ENCODE measurements around the gene DNAJC18.

DNA sequence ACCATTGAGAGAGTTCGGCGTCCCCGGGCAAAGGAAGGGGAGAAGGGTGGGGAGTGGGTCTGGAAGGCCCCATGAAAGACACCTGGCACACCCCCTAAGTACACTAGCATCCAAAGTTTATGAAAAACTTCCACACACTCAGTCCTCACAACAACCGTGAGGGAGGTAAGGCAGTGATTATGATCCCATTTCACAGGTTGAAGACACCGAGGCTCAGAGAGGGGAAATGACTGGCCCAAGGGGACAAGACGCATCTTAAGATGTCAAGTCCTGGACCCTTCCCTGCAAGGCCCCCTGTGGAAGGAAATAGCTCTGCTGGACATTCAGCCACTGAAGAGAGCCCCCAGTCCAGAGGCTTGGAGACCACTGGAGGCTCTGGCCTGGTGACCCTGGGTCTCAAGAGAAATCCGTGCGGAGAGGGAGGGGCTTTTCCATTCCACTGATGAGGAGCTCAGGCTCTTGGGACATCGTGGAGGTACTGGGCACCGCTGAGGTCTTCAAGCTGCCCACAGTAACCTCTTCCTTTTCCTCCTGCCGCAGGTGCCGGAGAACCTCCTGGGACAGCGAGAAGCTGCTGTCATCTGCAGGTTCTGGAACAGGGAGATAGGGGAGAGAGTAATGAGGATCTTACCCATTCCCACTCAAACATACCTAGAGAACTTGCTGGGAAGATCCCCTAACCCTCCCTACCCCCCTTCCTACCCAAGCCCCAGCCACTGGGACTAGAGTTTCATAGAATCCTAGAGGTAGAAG, 36.7 kb upstream of the DNAJC18 start:
- TF ChIP-seq, protein P1, sequence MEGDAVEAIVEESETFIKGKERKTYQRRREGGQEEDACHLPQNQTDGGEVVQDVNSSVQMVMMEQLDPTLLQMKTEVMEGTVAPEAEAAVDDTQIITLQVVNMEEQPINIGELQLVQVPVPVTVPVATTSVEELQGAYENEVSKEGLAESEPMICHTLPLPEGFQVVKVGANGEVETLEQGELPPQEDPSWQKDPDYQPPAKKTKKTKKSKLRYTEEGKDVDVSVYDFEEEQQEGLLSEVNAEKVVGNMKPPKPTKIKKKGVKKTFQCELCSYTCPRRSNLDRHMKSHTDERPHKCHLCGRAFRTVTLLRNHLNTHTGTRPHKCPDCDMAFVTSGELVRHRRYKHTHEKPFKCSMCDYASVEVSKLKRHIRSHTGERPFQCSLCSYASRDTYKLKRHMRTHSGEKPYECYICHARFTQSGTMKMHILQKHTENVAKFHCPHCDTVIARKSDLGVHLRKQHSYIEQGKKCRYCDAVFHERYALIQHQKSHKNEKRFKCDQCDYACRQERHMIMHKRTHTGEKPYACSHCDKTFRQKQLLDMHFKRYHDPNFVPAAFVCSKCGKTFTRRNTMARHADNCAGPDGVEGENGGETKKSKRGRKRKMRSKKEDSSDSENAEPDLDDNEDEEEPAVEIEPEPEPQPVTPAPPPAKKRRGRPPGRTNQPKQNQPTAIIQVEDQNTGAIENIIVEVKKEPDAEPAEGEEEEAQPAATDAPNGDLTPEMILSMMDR (conservative IDR thresholded peaks at IDR 0.05; ENCODE audit: low read depth, low read length) = no peak
- TF ChIP-seq EZH2phosphoT487 (IDR thresholded peaks at IDR 0.05; ENCODE audit: borderline replicate concordance, low read length) = no peak

Measured in PC-3 (cell line).